CD8-positive, alpha-beta memory T cell (primary cell): Measurements from ENCODE around the gene RNF169. TPM values are rescaled to one million over a fixed set of nuclear protein-coding genes. Genes with fewer than 3 reads are reported as not detected.

ENCODE experiments used
- CTCF ChIA-PET: fragments of 350-600 bp; sonication (Branson Sonifier 250); formaldehyde crosslinking; loops from one replicate; lab custom pipeline; 2021; ENCODE audit warnings: antibody characterized with exemption; lab: Charles Lee
- POLR2A ChIA-PET: fragments of 350-600 bp; sonication (Branson Sonifier 250); formaldehyde crosslinking; loops from one replicate; lab custom pipeline; 2021; ENCODE audit warnings: antibody characterized with exemption; lab: Charles Lee
- DNase-seq, 5 donors: peaks; one replicate each; pipeline versions ENCODE4 v3.0.0 to v3.0.0-alpha.2; 2020 to 2022; ENCODE audit warnings: mixed read lengths in 1 of 5
- H3K27ac ChIP-seq: one replicate; pipeline ENCODE4 v1.7.0; 2013; ENCODE audit warnings: low read depth, mild to moderate bottlenecking, low read length, moderate library complexity
- H3K27me3 ChIP-seq: 2 replicates; pipeline ENCODE4 v1.7.0; 2013; ENCODE audit warnings: low read length, mild to moderate bottlenecking; ENCODE audit not compliant: insufficient read depth, poor library complexity, severe bottlenecking
- H3K36me3 ChIP-seq: 2 replicates; pipeline ENCODE4 v1.7.0; 2013; ENCODE audit warnings: mild to moderate bottlenecking, low read length, moderate library complexity; ENCODE audit not compliant: insufficient read depth
- H3K4me1 ChIP-seq: 2 replicates; pipeline ENCODE4 v1.7.0; 2013; ENCODE audit warnings: mild to moderate bottlenecking, low read length, moderate library complexity; ENCODE audit not compliant: insufficient read depth
- H3K4me3 ChIP-seq: 2 replicates; pipeline ENCODE4 v1.7.0; 2013; ENCODE audit warnings: mild to moderate bottlenecking, low read length
- H3K9me3 ChIP-seq: 2 replicates; pipeline ENCODE4 v1.7.0; 2013; ENCODE audit warnings: mild to moderate bottlenecking, low read length
- H3K27ac Mint-ChIP-seq, 8 donors: one replicate each; pipeline ENCODE4 v1.8.0; 2020 to 2021; ENCODE audit warnings: mixed read lengths in 8 of 8, mild to moderate bottlenecking in 6 of 8, inconsistent platforms in 3 of 8, moderate library complexity in 3 of 8
- H3K27me3 Mint-ChIP-seq, 2 donors: one replicate each; pipeline ENCODE4 v1.8.0; 2020 to 2021; ENCODE audit warnings: mixed read lengths in 2 of 2, mild to moderate bottlenecking in 1 of 2, moderate library complexity in 1 of 2
- H3K36me3 Mint-ChIP-seq, 3 donors: one replicate each; pipeline ENCODE4 v1.8.0; 2020 to 2021; ENCODE audit warnings: mixed read lengths in 3 of 3, inconsistent platforms in 1 of 3, mild to moderate bottlenecking in 1 of 3
- H3K4me1 Mint-ChIP-seq, 3 donors: one replicate each; pipeline ENCODE4 v1.8.0; 2020 to 2021; ENCODE audit warnings: mixed read lengths in 3 of 3, inconsistent platforms in 1 of 3, mild to moderate bottlenecking in 1 of 3
- H3K4me3 Mint-ChIP-seq, 7 donors: one replicate each; pipeline ENCODE4 v1.8.0; 2020 to 2021; ENCODE audit warnings: mixed read lengths in 7 of 7, mild to moderate bottlenecking in 6 of 7, moderate library complexity in 4 of 7, inconsistent platforms in 2 of 7
- H3K9me3 Mint-ChIP-seq, 5 donors: one replicate each; pipeline ENCODE4 v1.8.0; 2020 to 2022; ENCODE audit warnings: mixed read lengths in 5 of 5, mild to moderate bottlenecking in 3 of 5, moderate library complexity in 2 of 5, inconsistent platforms in 1 of 5
- polyA plus RNA-seq: library from polyadenylated mRNA; unstranded; fragments of 300-500 nt; fragmentation: Illumina TruSeq; gene quantifications from one replicate; pipeline ENCODE4 v1.2.3, GENCODE V29; 2021
- total RNA-seq, 2 experiments: library from RNA; stranded (reverse); gene quantifications; one replicate each; pipeline ENCODE4 v1.2.3, GENCODE V29; 2021

The RNF169 gene
- total and polyA plus RNA-seq, 3 experiments from 2014 or later, result 2.3 to 13.6 (median 13.4) TPM

GRCh38 chr11:74844072-74844471, 95.4 kb downstream of the RNF169 start:
- Mint-ChIP-seq H3K27ac (peak overlapping the region in 1 of 8 donors; percentile 93), H3K27me3 (no peaks in the 10 kb centered on the region), H3K9me3 (no peaks in the 10 kb centered on the region), H3K4me3 (no peak overlapping the region), H3K4me1 (peaks cover 28 to 29% (median 28%) of the 10 kb centered on the region in 3 donors), H3K36me3 (peaks cover 10 to 90% (median 20%) of the 10 kb centered on the region in 3 donors)
- Histone ChIP-seq H3K9me3 (no peaks in the 10 kb centered on the region), H3K27ac (no peak overlapping the region), H3K27me3 (no peaks in the 10 kb centered on the region), H3K4me1 (peaks cover 15% of the 10 kb centered on the region), H3K4me3 (no peak overlapping the region), H3K36me3 (peaks cover 32% of the 10 kb centered on the region)
- no peak for DNase-seq
- ChIA-PET CTCF (no interaction called here), POLR2A (no interaction called here)

- DNase-seq, result no peak
- Histone ChIP-seq H3K36me3 (peaks cover 32% of the 10 kb centered on the region), H3K9me3 (no peaks in the 10 kb centered on the region), H3K4me3 (no peak overlapping the region), H3K27me3 (no peaks in the 10 kb centered on the region), H3K27ac (no peak overlapping the region), H3K4me1 (peaks cover 15% of the 10 kb centered on the region)
- POLR2A ChIA-PET, result no interaction called here
- H3K4me1 Mint-ChIP-seq, result peaks cover 28 to 30% (median 28%) of the 10 kb centered on the region in 3 donors
- no peak overlapping the region for H3K27ac Mint-ChIP-seq
- H3K9me3 Mint-ChIP-seq, result no peaks in the 10 kb centered on the region
- CTCF ChIA-PET, result no interaction called here
- no peak overlapping the region for H3K4me3 Mint-ChIP-seq
- H3K27me3 Mint-ChIP-seq, result no peaks in the 10 kb centered on the region
- H3K36me3 Mint-ChIP-seq, result peaks cover 10 to 92% (median 17%) of the 10 kb centered on the region in 3 donors
These were observed 96.2 kb downstream of the RNF169 start for GRCh38 chr11:74844865-74845264.

GRCh38 chr11:74845978-74846517, 97.4 kb downstream of the RNF169 start:
- peaks cover 32% of the 10 kb centered on the region for H3K36me3 ChIP-seq
- H3K27me3 Mint-ChIP-seq, result no peaks in the 10 kb centered on the region
- H3K9me3 ChIP-seq, result no peaks in the 10 kb centered on the region
- no peaks in the 10 kb centered on the region for H3K27me3 ChIP-seq
- H3K27ac Mint-ChIP-seq, result peak overlapping the region in 3 of 8 donors; percentile 7 to 42 (median 41)
- no peak overlapping the region for H3K4me3 ChIP-seq
- peaks cover 27 to 28% (median 27%) of the 10 kb centered on the region in 3 donors for H3K4me1 Mint-ChIP-seq
- no peak for DNase-seq
- H3K27ac ChIP-seq, result no peak overlapping the region
- peaks cover 15% of the 10 kb centered on the region for H3K4me1 ChIP-seq
- H3K9me3 Mint-ChIP-seq, result no peaks in the 10 kb centered on the region
- ChIA-PET CTCF (no interaction called here), POLR2A (no interaction called here)
- H3K4me3 Mint-ChIP-seq, result no peak overlapping the region
- peaks cover 10 to 95% (median 22%) of the 10 kb centered on the region in 3 donors for H3K36me3 Mint-ChIP-seq

GRCh38 chr11:74846770-74847169, 98.1 kb downstream of the RNF169 start:
- Histone ChIP-seq H3K4me1 (peaks cover 15% of the 10 kb centered on the region), H3K27me3 (no peaks in the 10 kb centered on the region), H3K36me3 (peaks cover 32% of the 10 kb centered on the region), H3K9me3 (no peaks in the 10 kb centered on the region), H3K27ac (no peak overlapping the region), H3K4me3 (no peak overlapping the region)
- Mint-ChIP-seq H3K9me3 (no peaks in the 10 kb centered on the region), H3K27me3 (no peaks in the 10 kb centered on the region), H3K4me3 (no peak overlapping the region), H3K36me3 (peaks cover 10 to 95% (median 24%) of the 10 kb centered on the region in 3 donors), H3K4me1 (peaks cover 26 to 28% (median 27%) of the 10 kb centered on the region in 3 donors), H3K27ac (peak overlapping the region in 5 of 8 donors; percentile 7 to 82 (median 42))
- ChIA-PET POLR2A (no interaction called here), CTCF (no interaction called here)
- no peak for DNase-seq

- Mint-ChIP-seq H3K27ac (peak overlapping the region in 6 of 8 donors; percentile 36 to 82 (median 68)), H3K27me3 (no peaks in the 10 kb centered on the region), H3K4me3 (peak overlapping the region in 6 of 7 donors; percentile 1 to 72 (median 53)), H3K9me3 (no peaks in the 10 kb centered on the region), H3K36me3 (peaks cover 10 to 95% (median 30%) of the 10 kb centered on the region in 3 donors), H3K4me1 (peaks cover 26 to 29% (median 28%) of the 10 kb centered on the region in 3 donors)
- Histone ChIP-seq H3K27ac (no peak overlapping the region), H3K36me3 (peaks cover 28% of the 10 kb centered on the region), H3K4me1 (peaks cover 15% of the 10 kb centered on the region), H3K9me3 (no peaks in the 10 kb centered on the region), H3K27me3 (no peaks in the 10 kb centered on the region), H3K4me3 (no peak overlapping the region)
- CTCF ChIA-PET, result no interaction called here
- POLR2A ChIA-PET, result no interaction called here
- DNase-seq, result no peak
These were observed 98.7 kb downstream of the RNF169 start for GRCh38 chr11:74847395-74847794.

- Histone ChIP-seq H3K27me3 (no peaks in the 10 kb centered on the region), H3K27ac (no peak overlapping the region), H3K4me1 (peaks cover 15% of the 10 kb centered on the region), H3K9me3 (no peaks in the 10 kb centered on the region), H3K4me3 (no peak overlapping the region), H3K36me3 (peaks cover 27% of the 10 kb centered on the region)
- CTCF ChIA-PET, result no interaction called here
- POLR2A ChIA-PET, result no interaction called here
- H3K36me3 Mint-ChIP-seq, result peaks cover 10 to 95% (median 32%) of the 10 kb centered on the region in 3 donors
- peaks cover 26 to 29% (median 28%) of the 10 kb centered on the region in 3 donors for H3K4me1 Mint-ChIP-seq
- H3K9me3 Mint-ChIP-seq, result no peaks in the 10 kb centered on the region
- peak overlapping the region in 3 of 7 donors; percentile 34 to 66 (median 57) for H3K4me3 Mint-ChIP-seq
- no peak for DNase-seq
- H3K27ac Mint-ChIP-seq, result peak overlapping the region in 5 of 8 donors; percentile 22 to 89 (median 74)
- H3K27me3 Mint-ChIP-seq, result no peaks in the 10 kb centered on the region
These were observed 99.2 kb downstream of the RNF169 start for GRCh38 chr11:74847895-74848294.

GRCh38 chr11:74849525-74850391, 101.1 kb downstream of the RNF169 start:
- H3K27me3 ChIP-seq, result no peaks in the 10 kb centered on the region
- no peak for DNase-seq
- H3K36me3 ChIP-seq, result peaks cover 18% of the 10 kb centered on the region
- no peak overlapping the region for H3K4me3 ChIP-seq
- POLR2A ChIA-PET, result no interaction called here
- Mint-ChIP-seq H3K27ac (peak overlapping the region in 3 of 8 donors; percentile 24 to 72 (median 43)), H3K27me3 (no peaks in the 10 kb centered on the region), H3K9me3 (no peaks in the 10 kb centered on the region), H3K36me3 (peaks cover 8 to 90% (median 32%) of the 10 kb centered on the region in 3 donors), H3K4me1 (peaks cover 24 to 29% (median 28%) of the 10 kb centered on the region in 3 donors), H3K4me3 (no peak overlapping the region)
- CTCF ChIA-PET, result no interaction called here
- H3K27ac ChIP-seq, result no peak overlapping the region
- H3K4me1 ChIP-seq, result peaks cover 15% of the 10 kb centered on the region
- no peaks in the 10 kb centered on the region for H3K9me3 ChIP-seq

GRCh38 chr11:74853223-74853622, 104.6 kb downstream of the RNF169 start:
- H3K4me1 ChIP-seq, result no peaks in the 10 kb centered on the region
- H3K4me1 Mint-ChIP-seq, result peaks cover 0 to 19% (median 0%) of the 10 kb centered on the region in 3 donors
- no peaks in the 10 kb centered on the region for H3K27me3 Mint-ChIP-seq
- no peaks in the 10 kb centered on the region for H3K9me3 ChIP-seq
- CTCF ChIA-PET, result no interaction called here
- peaks cover 34 to 84% (median 34%) of the 10 kb centered on the region in 3 donors for H3K36me3 Mint-ChIP-seq
- no peak for DNase-seq
- peaks cover under 1% of the 10 kb centered on the region for H3K36me3 ChIP-seq
- H3K27me3 ChIP-seq, result no peaks in the 10 kb centered on the region
- peak overlapping the region in 2 of 8 donors; percentile 3 to 55 for H3K27ac Mint-ChIP-seq
- no peak overlapping the region for H3K4me3 Mint-ChIP-seq
- POLR2A ChIA-PET, result no interaction called here
- H3K9me3 Mint-ChIP-seq, result no peaks in the 10 kb centered on the region
- no peak overlapping the region for H3K27ac ChIP-seq
- H3K4me3 ChIP-seq, result no peak overlapping the region
